Measurements from ENCODE around the gene MYL5. TPM values are rescaled to one million over a fixed set of nuclear protein-coding genes. Genes with fewer than 3 reads are reported as not detected.

Gene MYL5
- total and polyA plus RNA-seq, 2 of the 13 experiments (the other 11 are each of a cell fraction or from before 2014, with no cell fraction given) = 6.5 to 16.0 TPM

DNA sequence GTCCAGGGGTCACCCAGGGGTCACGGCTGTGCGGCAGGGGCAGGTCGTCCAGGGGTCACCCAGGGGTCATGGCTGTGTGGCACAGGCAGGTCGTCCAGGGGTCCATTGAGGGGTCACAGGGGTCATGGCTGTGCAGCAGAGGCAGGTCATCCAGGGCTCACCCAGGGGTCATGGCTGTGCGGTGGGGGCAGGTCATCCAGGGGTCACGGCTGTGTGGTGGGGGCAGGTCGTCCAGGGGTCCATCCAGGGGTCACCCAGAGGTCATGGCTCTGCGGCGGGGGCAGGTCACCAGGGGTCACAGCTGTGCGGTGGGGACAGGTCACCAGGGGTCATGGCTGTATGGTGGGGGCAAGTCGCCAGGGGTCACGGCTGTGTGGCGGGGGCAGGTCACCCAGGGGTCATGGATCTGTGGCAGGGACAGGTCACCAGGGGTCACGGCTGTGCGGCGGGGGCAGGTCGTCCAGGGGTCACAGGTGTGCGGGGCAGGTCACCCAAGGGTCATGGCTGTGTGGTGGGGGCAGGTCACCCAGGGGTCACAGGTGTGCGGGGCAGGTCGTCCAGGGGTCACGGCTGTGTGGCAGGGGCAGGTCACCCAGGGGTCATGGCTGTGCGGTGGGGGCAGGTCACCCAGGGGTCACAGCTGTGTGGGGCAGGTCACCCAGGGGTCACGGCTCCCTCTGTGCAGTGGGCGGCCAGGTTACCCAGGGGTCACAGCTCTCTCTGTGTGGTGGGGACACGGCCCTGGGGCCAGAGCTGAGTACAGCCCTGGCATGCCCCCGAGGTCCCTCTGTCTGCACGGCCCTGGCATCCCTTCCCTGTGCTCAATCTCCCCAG lies 16.3 kb upstream of the MYL5 start:
- H3K4me3 ChIP-seq (replicated peaks in 1 of 3; ENCODE audit: insufficient read depth in 1 of 3, low read depth in 2 of 3, low read length in 3 of 3) = no peak overlapping the region
- in situ Hi-C loops (cut with HindIII; ENCODE audit: extremely low pct_ligation_motif_present, low pct_unique_long_range_greater_than_20kb) (no loop called here), intact Hi-C loops (cut with micrococcal nuclease; ENCODE audit: unreplicated experiment) (no loop called here)
- H3K9me3 ChIP-seq (ENCODE audit: low read length) = no peaks in the 10 kb centered on the region
- peaks cover 56% of the 10 kb centered on the region for H3K4me1 ChIP-seq (ENCODE audit: insufficient read depth, low read length)
- peaks cover 7 to 20% of the 10 kb centered on the region in 2 experiments for H3K27me3 ChIP-seq (ENCODE audit: control insufficient read depth in 1 of 2, insufficient read depth in 2 of 2, low read length in 2 of 2)
- H3K4me2 ChIP-seq (ENCODE audit: low read depth, low read length) = no peak overlapping the region
- H3K36me3 ChIP-seq (replicated peaks in 1 of 2; ENCODE audit: control insufficient read depth in 1 of 2, insufficient read depth in 2 of 2, low read length in 2 of 2) = no peaks in the 10 kb centered on the region
- H3K79me2 ChIP-seq (ENCODE audit: insufficient read depth, low read length) = no peaks in the 10 kb centered on the region
- H3K9ac ChIP-seq (ENCODE audit: insufficient read depth, low read depth, low read length) = no peak overlapping the region
- FAIRE-seq (no peak), ATAC-seq (peak; percentile 9), DNase-seq (ENCODE audit: low spot score) (no peak)
- CTCF ChIA-PET (ENCODE audit: low intra/inter-chr PET ratio, low total read pairs) = no interaction called here
- BruUV-seq (replicated peaks) = no TSS peak
- no peak overlapping the region for H2AFZ ChIP-seq (ENCODE audit: low read length)
- no peak overlapping the region for H3K27ac ChIP-seq (ENCODE audit: extremely low read length, insufficient read depth, low read length)
- POLR2A ChIA-PET = no interaction called here
- no peaks in the 10 kb centered on the region for H4K20me1 ChIP-seq (ENCODE audit: insufficient read depth, low read length)
- WGBS (ENCODE audit: low lambda C conversion rate) = 55% methylated on average over 12 of the region's 27 CpGs
- TF ChIP-seq FLYWCH1 (CRISPR knock-in tag; IDR thresholded peaks at IDR 0.05) (no peak), RXRA (CRISPR knock-in tag; IDR thresholded peaks at IDR 0.05) (peak; percentile 58; the same call in 1 of the 2 replicates), NR2F6 (IDR thresholded peaks at IDR 0.05) (peak; percentile 54), NR2F6 (CRISPR knock-in tag; IDR thresholded peaks at IDR 0.05) (peak; percentile 48; the same call in 1 of the 2 replicates), ZNF251 (CRISPR knock-in tag; IDR thresholded peaks at IDR 0.05) (no peak), ZNF501 (CRISPR knock-in tag; IDR thresholded peaks at IDR 0.05) (no peak), ZNF101 (CRISPR knock-in tag; IDR thresholded peaks at IDR 0.05; ENCODE audit: borderline replicate concordance, low read depth) (no peak), HNRNPUL1 (IDR thresholded peaks at IDR 0.05; ENCODE audit: low read depth, low read length) (no peak), ZNF878 (CRISPR knock-in tag; IDR thresholded peaks at IDR 0.05) (no peak), PHF21A (CRISPR knock-in tag; IDR thresholded peaks at IDR 0.05) (no peak), CBX1 (IDR thresholded peaks at IDR 0.05; ENCODE audit: low read depth) (no peak), ZEB1 (IDR thresholded peaks at IDR 0.05; ENCODE audit: insufficient replicate concordance, low read depth) (no peak), ADNP (CRISPR knock-in tag; IDR thresholded peaks at IDR 0.05) (no peak), ZNF10 (CRISPR knock-in tag; IDR thresholded peaks at IDR 0.05; ENCODE audit: borderline replicate concordance, low read depth) (no peak), RARA (CRISPR knock-in tag; IDR thresholded peaks at IDR 0.05) (peak; percentile 77), CCAR2 (optimal IDR thresholded peaks at IDR 0.05; ENCODE audit: low read depth, low read length) (no peak), POGZ (CRISPR knock-in tag; IDR thresholded peaks at IDR 0.05) (no peak), NCOA1 (CRISPR knock-in tag; IDR thresholded peaks at IDR 0.05) (no peak), ZNF274 (CRISPR knock-in tag; IDR thresholded peaks at IDR 0.05) (no peak), ZNF460 (CRISPR knock-in tag; IDR thresholded peaks at IDR 0.05; ENCODE audit: borderline replicate concordance) (no peak), NCOA2 (CRISPR knock-in tag; IDR thresholded peaks at IDR 0.05) (no peak), NR2C2 (CRISPR knock-in tag; IDR thresholded peaks at IDR 0.05; ENCODE audit: borderline replicate concordance) (peak; percentile 19), PHF5A (CRISPR knock-in tag; IDR thresholded peaks at IDR 0.05; ENCODE audit: low read depth, unreplicated experiment) (no peak)
- TF ChIP-seq, protein P1, sequence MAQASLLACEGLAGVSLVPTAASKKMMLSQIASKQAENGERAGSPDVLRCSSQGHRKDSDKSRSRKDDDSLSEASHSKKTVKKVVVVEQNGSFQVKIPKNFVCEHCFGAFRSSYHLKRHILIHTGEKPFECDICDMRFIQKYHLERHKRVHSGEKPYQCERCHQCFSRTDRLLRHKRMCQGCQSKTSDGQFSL (CRISPR knock-in tag; IDR thresholded peaks at IDR 0.05) = no peak
- TF ChIP-seq, protein P2, sequence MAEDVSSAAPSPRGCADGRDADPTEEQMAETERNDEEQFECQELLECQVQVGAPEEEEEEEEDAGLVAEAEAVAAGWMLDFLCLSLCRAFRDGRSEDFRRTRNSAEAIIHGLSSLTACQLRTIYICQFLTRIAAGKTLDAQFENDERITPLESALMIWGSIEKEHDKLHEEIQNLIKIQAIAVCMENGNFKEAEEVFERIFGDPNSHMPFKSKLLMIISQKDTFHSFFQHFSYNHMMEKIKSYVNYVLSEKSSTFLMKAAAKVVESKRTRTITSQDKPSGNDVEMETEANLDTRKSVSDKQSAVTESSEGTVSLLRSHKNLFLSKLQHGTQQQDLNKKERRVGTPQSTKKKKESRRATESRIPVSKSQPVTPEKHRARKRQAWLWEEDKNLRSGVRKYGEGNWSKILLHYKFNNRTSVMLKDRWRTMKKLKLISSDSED (CRISPR knock-in tag; IDR thresholded peaks at IDR 0.05) = no peak
- TF ChIP-seq, protein P3, sequence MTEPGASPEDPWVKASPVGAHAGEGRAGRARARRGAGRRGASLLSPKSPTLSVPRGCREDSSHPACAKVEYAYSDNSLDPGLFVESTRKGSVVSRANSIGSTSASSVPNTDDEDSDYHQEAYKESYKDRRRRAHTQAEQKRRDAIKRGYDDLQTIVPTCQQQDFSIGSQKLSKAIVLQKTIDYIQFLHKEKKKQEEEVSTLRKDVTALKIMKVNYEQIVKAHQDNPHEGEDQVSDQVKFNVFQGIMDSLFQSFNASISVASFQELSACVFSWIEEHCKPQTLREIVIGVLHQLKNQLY (CRISPR knock-in tag; IDR thresholded peaks at IDR 0.05) = no peak
